Bronchial epithelial cell (primary cell): ENCODE results near the gene RPL12. TPM values are rescaled to one million over a fixed set of nuclear protein-coding genes. Genes with fewer than 3 reads are reported as not detected.

Experiments
- DNase-seq: peaks from one replicate; pipeline ENCODE4 v3.0.0-alpha.2; 2010; ENCODE audit warnings: low read depth
- FAIRE-seq: peaks from 2 replicates; lab custom pipeline; 2011; peaks lifted over from hg19 to GRCh38; lab: Jason Lieb, UNC
- H3K27me3 ChIP-seq: 2 replicates; pipeline ENCODE4 v1.5.1; 2011; ENCODE audit warnings: low read length; ENCODE audit not compliant: control insufficient read depth, insufficient read depth
- H3K36me3 ChIP-seq: 2 replicates; pipeline ENCODE4 v1.5.1; 2011; ENCODE audit warnings: low read length; ENCODE audit not compliant: control insufficient read depth, insufficient read depth
- H3K4me3 ChIP-seq: 2 replicates; pipeline ENCODE4 v1.5.1; 2011; ENCODE audit warnings: mild to moderate bottlenecking, low read depth, low read length, control low read depth
- CTCF ChIP-seq: IDR thresholded peaks from 2 replicates; pipeline ENCODE4 v1.5.1; 2011; ENCODE audit warnings: mild to moderate bottlenecking, moderate library complexity, low read length, control low read depth, inconsistent platforms; ENCODE audit not compliant: insufficient read depth, severe bottlenecking
- total RNA-seq: library from RNA; depleted of rRNA; stranded (reverse); fragments of >200 nt; gene quantifications from 2 replicates; pipeline ENCODE4 v1.2.1, GENCODE V29; 2014

RPL12 gene
- total RNA-seq, 1 donor from 2014 or later, result 3,707 TPM

GRCh38 chr9:127444921-127445850, 6.0 kb downstream of the RPL12 start:
- no peak for TF ChIP-seq CTCF
- Histone ChIP-seq H3K36me3 (peaks cover 34% of the 10 kb centered on the region), H3K27me3 (no peaks in the 10 kb centered on the region), H3K4me3 (no peak overlapping the region)
- FAIRE-seq (no peak), DNase-seq (no peak)

GRCh38 chr9:127444283-127444920, 6.8 kb downstream of the RPL12 start:
- no peak for TF ChIP-seq CTCF
- Histone ChIP-seq H3K27me3 (no peaks in the 10 kb centered on the region), H3K4me3 (no peak overlapping the region), H3K36me3 (peaks cover 28% of the 10 kb centered on the region)
- FAIRE-seq (no peak), DNase-seq (no peak)

GRCh38 chr9:127438394-127438793, 12.8 kb downstream of the RPL12 start:
- Histone ChIP-seq H3K4me3 (no peak overlapping the region), H3K36me3 (peaks cover 44% of the 10 kb centered on the region), H3K27me3 (no peaks in the 10 kb centered on the region)
- DNase-seq (no peak), FAIRE-seq (no peak)
- no peak for TF ChIP-seq CTCF

GRCh38 chr9:127437497-127438264, 13.5 kb downstream of the RPL12 start:
- peaks cover 48% of the 10 kb centered on the region for H3K36me3 ChIP-seq
- no peak overlapping the region for H3K4me3 ChIP-seq
- no peak for TF ChIP-seq CTCF
- DNase-seq (no peak), FAIRE-seq (no peak)
- no peaks in the 10 kb centered on the region for H3K27me3 ChIP-seq

- H3K4me3 ChIP-seq, result no peak overlapping the region
- H3K36me3 ChIP-seq, result peaks cover 16% of the 10 kb centered on the region
These were observed 20.8 kb downstream of the RPL12 start for GRCh38 chr9:127430415-127430814.

More at GRCh38 chr9:127430415-127430814, 20.8 kb downstream of the RPL12 start:
- TF ChIP-seq CTCF, result no peak
- FAIRE-seq (no peak), DNase-seq (no peak)
- H3K27me3 ChIP-seq, result no peaks in the 10 kb centered on the region
